CD4-positive, alpha-beta T cell (primary cell): ENCODE results near the gene USP47. TPM values are rescaled to one million over a fixed set of nuclear protein-coding genes. Genes with fewer than 3 reads are reported as not detected.
A peak's percentile ranks its signal among the peaks of the same experiment; 100 is the strongest.

Experiments
- ATAC-seq: fragments of 200-7000 bp; cut with Tn5 transposase; one replicate; pipeline ENCODE4 v1.10.0; 2022; ENCODE audit warnings: mild to moderate bottlenecking; ENCODE audit not compliant: poor library complexity
- CTCF ChIA-PET: fragments of 350-600 bp; sonication (Branson Sonifier 250); formaldehyde crosslinking; loops from one replicate; lab custom pipeline; 2021; ENCODE audit warnings: antibody characterized with exemption, inconsistent platforms; lab: Charles Lee
- POLR2A ChIA-PET: fragments of 350-600 bp; sonication (Branson Sonifier 250); formaldehyde crosslinking; loops from one replicate; lab custom pipeline; 2021; ENCODE audit warnings: antibody characterized with exemption, inconsistent platforms; lab: Charles Lee
- DNase-seq, 14 experiments: peaks; one replicate each; pipeline ENCODE4 v3.0.0-alpha.2; 2013 to 2020; ENCODE audit warnings: mixed read lengths in 2 of 14
- H3K27ac ChIP-seq, 2 donors: one replicate each; pipeline versions ENCODE4 v1.5.1 to v1.7.0; 2013; ENCODE audit warnings: low read length in 2 of 2, low read depth in 1 of 2, mild to moderate bottlenecking in 1 of 2
- H3K27me3 ChIP-seq, 2 experiments: 1 replicate in 1 of 2; 2 replicates in 1 of 2; pipeline versions ENCODE4 v1.6.1 to v1.7.0; 2013; ENCODE audit warnings: low read length in 2 of 2, control low read depth in 1 of 2, mild to moderate bottlenecking in 1 of 2, moderate library complexity in 1 of 2; ENCODE audit not compliant: insufficient read depth in 2 of 2, control insufficient read depth in 1 of 2
- H3K36me3 ChIP-seq: one replicate; pipeline ENCODE4 v1.6.1; 2013; ENCODE audit warnings: low read length, control low read depth; ENCODE audit not compliant: insufficient read depth
- H3K4me1 ChIP-seq: one replicate; pipeline ENCODE4 v1.6.1; 2013; ENCODE audit warnings: low read length, control low read depth; ENCODE audit not compliant: insufficient read depth
- H3K4me3 ChIP-seq: one replicate; pipeline ENCODE4 v1.5.1; 2013; ENCODE audit warnings: mild to moderate bottlenecking, low read length, moderate library complexity
- H3K9me3 ChIP-seq, 2 experiments: 1 replicate in 1 of 2; 2 replicates in 1 of 2; pipeline versions ENCODE4 v1.6.1 to v1.7.0; 2013; ENCODE audit warnings: low read length in 2 of 2, mild to moderate bottlenecking in 2 of 2, control low read depth in 1 of 2, moderate library complexity in 1 of 2; ENCODE audit not compliant: control insufficient read depth in 1 of 2, insufficient read depth in 1 of 2
- H3K27ac Mint-ChIP-seq: one replicate; pipeline ENCODE4 v1.8.0; 2020; ENCODE audit warnings: mixed read lengths
- H3K27me3 Mint-ChIP-seq: one replicate; pipeline ENCODE4 v1.8.0; 2021; ENCODE audit warnings: mixed read lengths
- H3K36me3 Mint-ChIP-seq: one replicate; pipeline ENCODE4 v1.8.0; 2021; ENCODE audit warnings: low read depth, mixed read lengths
- H3K4me1 Mint-ChIP-seq: one replicate; pipeline ENCODE4 v1.8.0; 2021; ENCODE audit warnings: low read depth, mixed read lengths
- H3K4me3 Mint-ChIP-seq: one replicate; pipeline ENCODE4 v1.8.0; 2020; ENCODE audit warnings: mild to moderate bottlenecking, mixed read lengths
- H3K9me3 Mint-ChIP-seq: one replicate; pipeline ENCODE4 v1.8.0; 2020; ENCODE audit warnings: mixed read lengths
- intact Hi-C, 2 experiments: fragments of 100-400 bp; cut with DNase I in 1 of 2; cut with micrococcal nuclease in 1 of 2; formaldehyde crosslinking; loops; one replicate each; pipeline versions ENCODE4 v1.15.1 to v1.9.0; 2023 to 2025; cut with DNase I, micrococcal nuclease
- total RNA-seq, 174 experiments: library from RNA in 2 of 174; stranded (reverse) in 2 of 174; gene quantifications; one replicate each; pipeline ENCODE4 v1.2.3 and lab custom pipeline; 2021 to 2026
- TF ChIP-seq, protein P1 (sequence below): fragments of 200-600 bp; IDR thresholded peaks from one replicate; pipeline ENCODE4 v1.8.0; 2022; ENCODE audit warnings: antibody characterized with exemption, mild to moderate bottlenecking

The USP47 gene
- total RNA-seq, 2 experiments from 2014 or later = 97.0 to 100 TPM

DNA sequence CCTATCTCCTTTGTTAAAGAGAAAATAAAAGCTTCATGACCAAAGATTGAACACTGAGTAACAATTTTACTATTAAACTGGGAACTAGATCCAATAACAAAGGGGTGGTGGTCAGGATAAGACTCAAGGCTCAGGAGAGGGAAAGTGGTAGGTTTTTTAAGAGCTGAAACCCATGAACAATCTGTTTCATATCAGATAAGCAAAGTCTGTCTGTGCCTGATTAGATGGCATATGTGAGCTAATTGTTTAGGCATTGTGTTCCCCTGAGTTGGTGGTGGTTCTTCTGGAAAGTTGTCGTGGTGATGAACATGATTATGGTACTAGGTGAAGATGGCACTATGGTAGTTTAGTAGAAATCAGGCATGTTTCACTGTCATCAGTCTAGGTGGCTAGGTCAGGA is 24.4 kb downstream of the USP47 start:
- peaks cover 2% of the 10 kb centered on the region for H3K36me3 ChIP-seq
- DNase-seq (no peak), ATAC-seq (no peak)
- H3K9me3 ChIP-seq = peaks cover 0 to 4% of the 10 kb centered on the region in 2 experiments
- TF ChIP-seq, protein P1, sequence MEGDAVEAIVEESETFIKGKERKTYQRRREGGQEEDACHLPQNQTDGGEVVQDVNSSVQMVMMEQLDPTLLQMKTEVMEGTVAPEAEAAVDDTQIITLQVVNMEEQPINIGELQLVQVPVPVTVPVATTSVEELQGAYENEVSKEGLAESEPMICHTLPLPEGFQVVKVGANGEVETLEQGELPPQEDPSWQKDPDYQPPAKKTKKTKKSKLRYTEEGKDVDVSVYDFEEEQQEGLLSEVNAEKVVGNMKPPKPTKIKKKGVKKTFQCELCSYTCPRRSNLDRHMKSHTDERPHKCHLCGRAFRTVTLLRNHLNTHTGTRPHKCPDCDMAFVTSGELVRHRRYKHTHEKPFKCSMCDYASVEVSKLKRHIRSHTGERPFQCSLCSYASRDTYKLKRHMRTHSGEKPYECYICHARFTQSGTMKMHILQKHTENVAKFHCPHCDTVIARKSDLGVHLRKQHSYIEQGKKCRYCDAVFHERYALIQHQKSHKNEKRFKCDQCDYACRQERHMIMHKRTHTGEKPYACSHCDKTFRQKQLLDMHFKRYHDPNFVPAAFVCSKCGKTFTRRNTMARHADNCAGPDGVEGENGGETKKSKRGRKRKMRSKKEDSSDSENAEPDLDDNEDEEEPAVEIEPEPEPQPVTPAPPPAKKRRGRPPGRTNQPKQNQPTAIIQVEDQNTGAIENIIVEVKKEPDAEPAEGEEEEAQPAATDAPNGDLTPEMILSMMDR = no peak
- no peaks in the 10 kb centered on the region for H3K27me3 ChIP-seq
- POLR2A ChIA-PET = interaction anchor here (0.6 to 1.2 kb wide), 4 partner anchors 9 to 23 kb away, joined by 3 to 4 read pairs (median 4); no protein-coding TSS in a partner anchor
- peaks cover 11% of the 10 kb centered on the region for H3K4me1 ChIP-seq
- Mint-ChIP-seq H3K4me3 (peak overlapping the region; percentile 8), H3K9me3 (peaks cover 5% of the 10 kb centered on the region), H3K27ac (no peak overlapping the region), H3K4me1 (peaks cover 72% of the 10 kb centered on the region), H3K27me3 (no peaks in the 10 kb centered on the region), H3K36me3 (peaks cover 30% of the 10 kb centered on the region)
- no peak overlapping the region for H3K27ac ChIP-seq
- no peak overlapping the region for H3K4me3 ChIP-seq
- CTCF ChIA-PET = interaction anchor here (1.0 to 3.6 kb wide), 3 partner anchors 9 to 17 kb away, joined by 3 to 14 read pairs (median 6); no protein-coding TSS in a partner anchor
- intact Hi-C loops = no loop called here

DNA sequence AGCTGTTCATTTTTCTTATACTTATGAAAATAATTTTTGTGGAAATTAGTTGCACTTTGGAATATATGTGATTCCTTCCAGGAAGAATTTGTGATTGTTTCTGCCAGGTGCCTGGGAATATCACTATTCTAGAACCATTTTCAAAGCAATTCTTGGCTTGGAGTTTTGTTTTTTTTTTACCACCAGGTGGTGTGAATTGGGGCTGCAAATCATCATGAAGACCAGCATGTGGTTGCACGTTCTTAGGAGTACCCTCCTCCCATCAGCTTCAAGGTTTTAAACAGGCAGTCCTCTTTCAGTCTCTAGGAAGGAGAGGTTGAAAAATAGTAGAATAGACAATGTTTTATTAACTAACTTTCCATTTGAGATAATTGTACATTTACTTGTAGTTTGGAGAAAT is 25.9 kb downstream of the USP47 start:
- Mint-ChIP-seq H3K4me3 (peak overlapping the region; percentile 23), H3K9me3 (peaks cover 5% of the 10 kb centered on the region), H3K27ac (no peak overlapping the region), H3K36me3 (peaks cover 30% of the 10 kb centered on the region), H3K4me1 (peaks cover 84% of the 10 kb centered on the region), H3K27me3 (no peaks in the 10 kb centered on the region)
- CTCF ChIA-PET = interaction anchor here (0.8 to 3.6 kb wide), 4 partner anchors 10 to 70 kb away, joined by 3 to 14 read pairs (median 4); no protein-coding TSS in a partner anchor
- Histone ChIP-seq H3K4me1 (peaks cover 19% of the 10 kb centered on the region), H3K36me3 (peaks cover 2% of the 10 kb centered on the region), H3K4me3 (no peak overlapping the region), H3K27ac (no peak overlapping the region), H3K9me3 (peaks cover 0 to 4% of the 10 kb centered on the region in 2 experiments), H3K27me3 (no peaks in the 10 kb centered on the region)
- POLR2A ChIA-PET = interaction anchor here (0.7 kb wide), 1 partner anchor 331 kb away, joined by 3 read pairs; no protein-coding TSS in a partner anchor
- intact Hi-C loops = no loop called here
- ATAC-seq (no peak), DNase-seq (no peak)
- TF ChIP-seq, protein P1 = no peak

DNA sequence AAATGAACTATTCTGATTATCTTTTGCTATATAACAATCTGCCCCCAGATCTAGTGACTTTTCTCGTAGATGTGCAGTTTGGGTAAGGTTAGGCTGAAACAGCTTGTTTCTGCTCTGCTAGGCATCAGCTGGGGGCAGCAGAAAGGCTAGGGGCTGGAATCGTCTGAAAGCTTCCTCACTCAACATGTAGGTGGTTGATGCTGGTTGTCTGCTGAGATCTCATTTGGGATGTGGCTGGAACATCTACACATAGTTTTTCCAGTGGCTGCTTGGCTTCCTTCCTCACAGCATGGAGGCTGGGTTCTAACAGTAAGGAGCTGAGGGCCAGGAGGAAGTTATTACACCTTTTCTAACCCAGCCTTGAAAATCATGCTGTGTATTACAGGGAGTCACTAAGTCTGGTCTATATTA is 30.2 kb downstream of the USP47 start:
- peak; percentile 24 for ATAC-seq
- Mint-ChIP-seq H3K27me3 (no peaks in the 10 kb centered on the region), H3K9me3 (no peaks in the 10 kb centered on the region), H3K4me3 (peak overlapping the region; percentile 66), H3K36me3 (peaks cover 35% of the 10 kb centered on the region), H3K4me1 (peaks cover 83% of the 10 kb centered on the region), H3K27ac (no peak overlapping the region)
- Histone ChIP-seq H3K4me1 (peaks cover 16% of the 10 kb centered on the region), H3K27me3 (no peaks in the 10 kb centered on the region), H3K27ac (no peak overlapping the region), H3K9me3 (peaks cover 0 to 1% of the 10 kb centered on the region in 2 experiments), H3K4me3 (no peak overlapping the region), H3K36me3 (peaks cover 2% of the 10 kb centered on the region)
- intact Hi-C loops = no loop called here
- CTCF ChIA-PET = interaction anchor here (0.6 to 1.2 kb wide), 2 partner anchors 28 to 1331 kb away, joined by 4 read pairs; partner anchors contain the start of gene RNF141
- TF ChIP-seq, protein P1 = no peak
- POLR2A ChIA-PET = interaction anchor here (1.0 kb wide), 1 partner anchor 28 kb away, joined by 4 read pairs; no protein-coding TSS in a partner anchor
- DNase-seq = no peak
